Measurements from ENCODE around the gene DRC1. TPM values are rescaled to one million over a fixed set of nuclear protein-coding genes. Genes with fewer than 3 reads are reported as not detected.

DRC1 gene
- total RNA-seq, 1 experiment from 2014 or later, result not detected

DNA sequence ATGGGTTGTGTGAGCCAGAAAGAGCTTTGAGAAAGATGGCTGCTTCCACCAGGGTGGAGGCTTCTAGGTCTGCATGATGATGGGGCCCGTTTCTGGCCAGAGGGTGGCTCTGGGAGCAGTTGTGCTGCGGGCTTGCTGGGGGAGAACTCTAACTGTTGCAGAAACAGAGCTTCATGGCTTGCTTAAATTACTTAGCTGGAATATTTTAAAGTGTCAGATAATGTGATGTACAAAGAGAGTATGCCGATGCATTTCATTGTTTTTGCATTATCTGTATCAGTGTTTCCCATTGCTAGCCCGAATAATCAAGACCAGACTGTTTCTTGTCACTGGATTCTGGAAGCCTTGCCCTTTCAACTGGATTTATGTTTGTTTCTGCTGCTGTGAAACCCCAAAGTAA lies 6.3 kb upstream of the DRC1 start:
- no peak for DNase-seq
- Histone ChIP-seq H2AK5ac (ENCODE audit: insufficient read length, low read length) (no peak overlapping the region), H4K5ac (ENCODE audit: insufficient read length, low read depth, low read length) (no peak overlapping the region), H3T11ph (ENCODE audit: low read length) (no peak overlapping the region), H3K27ac (ENCODE audit: insufficient read length, low read depth, low read length) (no peak overlapping the region), H3K79me2 (ENCODE audit: insufficient read depth, low read length) (no peaks in the 10 kb centered on the region), H3K56ac (ENCODE audit: insufficient read length, low read depth, low read length) (no peak overlapping the region), H3K9me3 (ENCODE audit: control insufficient read depth, low read depth, low read length) (no peaks in the 10 kb centered on the region), H4K20me1 (ENCODE audit: control insufficient read depth, insufficient read depth, insufficient read length) (no peaks in the 10 kb centered on the region), H2BK15ac (ENCODE audit: low read depth, low read length) (no peak overlapping the region), H2BK5ac (ENCODE audit: insufficient read length, low read length) (no peak overlapping the region), H3K18ac (ENCODE audit: insufficient read length, low read depth, low read length) (no peak overlapping the region), H3K4ac (ENCODE audit: low read depth, low read length) (no peak overlapping the region), H3K4me2 (ENCODE audit: insufficient read depth, insufficient read length, low read length) (no peak overlapping the region), H3K79me1 (ENCODE audit: insufficient read depth, low read depth, low read length, poor library complexity, severe bottlenecking) (no peaks in the 10 kb centered on the region), H3K14ac (ENCODE audit: insufficient read depth, low read length) (no peak overlapping the region), H3K27me3 (ENCODE audit: insufficient read depth, low read length) (no peaks in the 10 kb centered on the region), H2AFZ (ENCODE audit: low read length) (no peak overlapping the region), H3K23ac (ENCODE audit: insufficient read length, low read depth, low read length) (no peak overlapping the region), H4K91ac (ENCODE audit: insufficient read length, low read depth, low read length) (no peak overlapping the region), H3K9ac (ENCODE audit: extremely low read depth, insufficient read length, low read length) (no peak overlapping the region), H2BK12ac (ENCODE audit: insufficient read length, low read depth, low read length) (no peak overlapping the region), H3K23me2 (ENCODE audit: insufficient read length, low read depth, low read length, poor library complexity, severe bottlenecking) (no peaks in the 10 kb centered on the region), H3K4me1 (ENCODE audit: insufficient read depth, low read length) (no peaks in the 10 kb centered on the region), H4K8ac (replicated peaks; ENCODE audit: insufficient read length, low read depth, low read length) (no peak overlapping the region), H2BK20ac (ENCODE audit: low read depth, low read length, poor library complexity, severe bottlenecking) (no peak overlapping the region), H2BK120ac (ENCODE audit: low read depth, low read length, poor library complexity, severe bottlenecking) (no peak overlapping the region)
- Mint-ChIP-seq H3K4me1 (peaks cover 2 to 6% of the 10 kb centered on the region in 2 experiments; a peak in 1 of 4 replicates), H3K27ac (no peak overlapping the region; a peak in 1 of 7 replicates), H3K9me3 (no peaks in the 10 kb centered on the region), H3K36me3 (ENCODE audit: insufficient read depth in 1 of 3, low read depth in 3 of 3) (peaks cover 0 to 3% (median 0%) of the 10 kb centered on the region in 3 experiments; a peak in 1 of 7 replicates), H3K27me3 (ENCODE audit: low read depth) (peaks cover 1% of the 10 kb centered on the region; the same call in 1 of the 2 replicates), H3K4me3 (no peak overlapping the region)
- TF ChIP-seq, protein P1, sequence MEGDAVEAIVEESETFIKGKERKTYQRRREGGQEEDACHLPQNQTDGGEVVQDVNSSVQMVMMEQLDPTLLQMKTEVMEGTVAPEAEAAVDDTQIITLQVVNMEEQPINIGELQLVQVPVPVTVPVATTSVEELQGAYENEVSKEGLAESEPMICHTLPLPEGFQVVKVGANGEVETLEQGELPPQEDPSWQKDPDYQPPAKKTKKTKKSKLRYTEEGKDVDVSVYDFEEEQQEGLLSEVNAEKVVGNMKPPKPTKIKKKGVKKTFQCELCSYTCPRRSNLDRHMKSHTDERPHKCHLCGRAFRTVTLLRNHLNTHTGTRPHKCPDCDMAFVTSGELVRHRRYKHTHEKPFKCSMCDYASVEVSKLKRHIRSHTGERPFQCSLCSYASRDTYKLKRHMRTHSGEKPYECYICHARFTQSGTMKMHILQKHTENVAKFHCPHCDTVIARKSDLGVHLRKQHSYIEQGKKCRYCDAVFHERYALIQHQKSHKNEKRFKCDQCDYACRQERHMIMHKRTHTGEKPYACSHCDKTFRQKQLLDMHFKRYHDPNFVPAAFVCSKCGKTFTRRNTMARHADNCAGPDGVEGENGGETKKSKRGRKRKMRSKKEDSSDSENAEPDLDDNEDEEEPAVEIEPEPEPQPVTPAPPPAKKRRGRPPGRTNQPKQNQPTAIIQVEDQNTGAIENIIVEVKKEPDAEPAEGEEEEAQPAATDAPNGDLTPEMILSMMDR (conservative IDR thresholded peaks at IDR 0.05), result no peak; the same call in 2 of the 3 replicates
- no CpG with 5 or more reads among the region's 4 CpGs for WGBS (ENCODE audit: extremely low coverage, insufficient read length, low lambda C conversion rate)
